Astrocyte of the spinal cord (primary cell): ENCODE data around the gene SNU13.
"Not testable (repeated sequence)": the region's sequence is repeated elsewhere in the genome, so short reads cannot be mapped to it uniquely, and the experiment has no call there.

ENCODE experiments used
- DNase-seq: peaks from one replicate; pipeline ENCODE4 v3.0.0; 2011; ENCODE audit warnings: low read depth, low spot score
- H3K4me3 ChIP-seq: 2 replicates; pipeline ENCODE4 v1.5.1; 2011; ENCODE audit warnings: low read depth, mild to moderate bottlenecking, low read length, moderate library complexity
- in situ Hi-C: cut with HindIII; loops from 2 replicates; pipeline ENCODE4 v1.10.0; 2017; ENCODE audit warnings: low sequenced_read_pairs
- TF ChIP-seq, protein P1 (sequence below): IDR thresholded peaks from 2 replicates; pipeline ENCODE4 v1.5.1; 2012; ENCODE audit warnings: low read depth, mild to moderate bottlenecking, low read length, inconsistent platforms

Gene SNU13

DNA sequence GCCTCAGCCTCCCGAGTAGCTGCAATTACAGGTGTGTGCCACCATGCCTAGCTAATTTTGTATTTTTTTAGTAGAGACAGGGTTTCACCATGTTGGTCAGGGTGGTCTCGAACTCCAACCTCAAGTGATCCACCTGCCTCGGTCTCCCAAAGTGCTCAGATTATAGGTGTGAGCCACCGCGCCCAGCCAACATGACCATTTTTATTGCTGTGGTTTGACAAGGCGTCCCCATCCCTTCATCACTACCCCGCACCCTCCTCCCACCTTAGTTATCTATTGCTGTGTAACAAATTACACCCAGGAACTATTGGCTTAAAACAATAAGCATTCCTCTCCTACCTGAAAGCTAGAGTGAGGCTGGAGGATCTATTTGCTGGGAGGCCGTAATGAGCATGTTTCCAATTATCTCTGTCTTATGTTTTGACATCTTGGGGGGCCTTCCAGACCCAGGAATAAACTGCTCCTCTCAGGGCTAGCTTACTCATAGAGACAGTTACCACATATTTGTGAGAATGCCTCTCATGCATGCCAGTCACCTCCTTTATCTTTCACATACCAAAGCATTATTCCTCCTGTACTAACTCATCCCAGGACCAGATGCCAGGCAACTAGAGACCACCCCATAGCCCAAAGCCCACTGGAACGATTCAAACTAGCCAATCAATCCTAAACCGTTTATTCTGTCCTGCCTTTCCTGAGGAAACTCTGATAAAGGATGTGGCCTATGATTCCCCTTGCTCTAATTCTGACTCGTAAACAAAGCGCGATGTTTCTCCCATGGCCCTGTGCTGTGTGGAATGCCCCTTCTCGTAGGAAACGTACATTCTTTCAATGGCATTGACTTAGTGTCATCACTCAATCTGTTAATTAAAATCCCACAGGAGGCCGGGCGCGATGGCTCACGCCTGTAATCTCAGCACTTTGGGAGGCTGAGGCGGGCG lies 19.4 kb downstream of the SNU13 start:
- TF ChIP-seq, protein P1, sequence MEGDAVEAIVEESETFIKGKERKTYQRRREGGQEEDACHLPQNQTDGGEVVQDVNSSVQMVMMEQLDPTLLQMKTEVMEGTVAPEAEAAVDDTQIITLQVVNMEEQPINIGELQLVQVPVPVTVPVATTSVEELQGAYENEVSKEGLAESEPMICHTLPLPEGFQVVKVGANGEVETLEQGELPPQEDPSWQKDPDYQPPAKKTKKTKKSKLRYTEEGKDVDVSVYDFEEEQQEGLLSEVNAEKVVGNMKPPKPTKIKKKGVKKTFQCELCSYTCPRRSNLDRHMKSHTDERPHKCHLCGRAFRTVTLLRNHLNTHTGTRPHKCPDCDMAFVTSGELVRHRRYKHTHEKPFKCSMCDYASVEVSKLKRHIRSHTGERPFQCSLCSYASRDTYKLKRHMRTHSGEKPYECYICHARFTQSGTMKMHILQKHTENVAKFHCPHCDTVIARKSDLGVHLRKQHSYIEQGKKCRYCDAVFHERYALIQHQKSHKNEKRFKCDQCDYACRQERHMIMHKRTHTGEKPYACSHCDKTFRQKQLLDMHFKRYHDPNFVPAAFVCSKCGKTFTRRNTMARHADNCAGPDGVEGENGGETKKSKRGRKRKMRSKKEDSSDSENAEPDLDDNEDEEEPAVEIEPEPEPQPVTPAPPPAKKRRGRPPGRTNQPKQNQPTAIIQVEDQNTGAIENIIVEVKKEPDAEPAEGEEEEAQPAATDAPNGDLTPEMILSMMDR: no peak
- no peak overlapping the region for H3K4me3 ChIP-seq
- in situ Hi-C loops: no loop called here
- DNase-seq: peak; percentile 46

DNA sequence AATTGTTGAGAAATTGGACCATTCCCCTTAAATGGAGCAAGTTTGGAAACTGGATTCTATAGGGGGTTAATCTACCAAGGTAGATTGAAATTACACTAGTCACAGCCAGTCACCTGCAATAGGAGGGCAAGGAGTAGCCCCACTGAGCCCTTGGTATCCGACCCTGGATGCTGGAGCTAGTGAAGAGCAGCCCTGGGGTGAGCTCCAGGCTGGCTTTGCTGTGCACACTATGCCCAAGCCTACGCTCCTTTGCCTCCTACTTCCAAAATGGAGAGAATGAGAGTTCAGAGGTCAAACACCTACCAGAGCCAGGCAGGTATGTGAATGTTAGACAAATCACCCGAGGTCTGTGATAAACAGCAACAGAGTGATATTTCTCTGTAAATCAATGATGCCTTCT lies 23.7 kb downstream of the SNU13 start:
- H3K4me3 ChIP-seq: no peak overlapping the region
- in situ Hi-C loops: no loop called here
- no peak for DNase-seq
- TF ChIP-seq, protein P1: no peak

DNA sequence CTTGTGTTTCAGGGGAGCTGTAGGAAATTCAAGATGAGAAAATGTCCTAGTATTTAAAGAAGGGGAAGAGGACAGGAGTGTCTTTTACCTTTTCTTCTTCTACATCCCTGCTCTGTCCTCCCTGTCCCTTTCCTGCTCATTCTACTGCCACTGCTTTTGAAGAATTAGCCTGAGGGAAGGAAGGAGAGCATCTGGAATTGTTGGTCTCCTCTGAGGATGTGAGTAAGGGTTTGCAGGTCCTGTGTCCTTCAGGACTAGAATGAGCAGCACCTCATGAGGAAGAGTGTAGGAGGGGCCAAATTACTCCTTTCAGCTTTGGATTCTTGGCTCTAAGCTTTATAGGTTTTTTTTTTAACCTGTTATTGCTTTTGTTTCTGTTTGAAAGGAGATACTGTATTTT lies 24.2 kb downstream of the SNU13 start:
- DNase-seq: no peak
- TF ChIP-seq, protein P1: no peak
- in situ Hi-C loops: no loop called here
- no peak overlapping the region for H3K4me3 ChIP-seq

DNA sequence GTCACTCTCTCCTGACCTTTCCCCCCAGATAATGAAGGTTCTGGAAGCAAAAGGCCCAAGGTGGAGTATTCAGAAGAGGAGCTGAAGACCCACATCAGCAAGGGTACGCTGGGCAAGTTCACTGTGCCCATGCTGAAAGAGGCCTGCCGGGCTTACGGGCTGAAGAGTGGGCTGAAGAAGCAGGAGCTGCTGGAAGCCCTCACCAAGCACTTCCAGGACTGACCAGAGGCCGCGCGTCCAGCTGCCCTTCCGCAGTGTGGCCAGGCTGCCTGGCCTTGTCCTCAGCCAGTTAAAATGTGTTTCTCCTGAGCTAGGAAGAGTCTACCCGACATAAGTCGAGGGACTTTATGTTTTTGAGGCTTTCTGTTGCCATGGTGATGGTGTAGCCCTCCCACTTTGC lies 25.1 kb downstream of the SNU13 start:
- H3K4me3 ChIP-seq, in situ Hi-C loops, DNase-seq: not testable (repeated sequence)

DNA sequence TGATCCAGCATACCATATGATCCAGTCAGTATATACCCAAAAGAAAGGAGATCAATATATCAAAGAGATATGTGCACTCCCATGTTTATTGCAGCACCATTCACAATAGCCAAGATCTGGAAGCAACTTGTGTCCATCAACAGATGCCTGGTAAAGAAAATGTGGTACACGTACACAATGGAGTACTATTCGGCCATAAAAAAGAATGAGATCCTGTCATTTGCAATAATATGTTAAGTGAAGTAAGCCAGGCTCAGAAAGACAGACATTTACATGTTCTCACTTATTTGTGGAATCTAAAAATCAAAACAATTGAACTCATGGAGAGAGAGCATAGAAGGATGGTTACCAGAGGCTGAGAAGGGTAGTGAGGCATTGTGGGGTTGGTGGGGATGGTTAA lies 27.0 kb downstream of the SNU13 start:
- in situ Hi-C loops: no loop called here
- H3K4me3 ChIP-seq: no peak overlapping the region
- DNase-seq: no peak
- TF ChIP-seq, protein P1: no peak

DNA sequence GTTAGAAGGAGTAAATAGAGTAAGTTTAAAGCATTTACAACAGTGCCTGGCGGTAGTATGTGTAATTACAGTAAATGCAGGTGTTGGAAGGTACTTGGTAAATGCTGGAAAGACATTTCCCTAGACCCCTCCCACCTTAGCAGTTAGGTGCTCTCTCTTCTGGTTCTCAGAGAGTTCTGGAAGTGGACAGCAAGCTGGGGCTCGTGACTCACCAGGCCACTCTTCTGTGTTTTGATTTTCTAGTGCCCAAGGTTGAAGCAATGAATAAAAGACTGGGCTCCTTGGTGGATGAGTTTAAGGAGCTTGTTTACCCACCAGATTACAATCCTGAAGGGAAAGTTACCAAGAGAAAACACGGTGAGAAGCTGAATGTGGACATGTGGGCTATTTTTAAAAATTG lies 27.6 kb downstream of the SNU13 start:
- in situ Hi-C loops: no loop called here
- H3K4me3 ChIP-seq: no peak overlapping the region
- TF ChIP-seq, protein P1: no peak
- DNase-seq: no peak

DNA sequence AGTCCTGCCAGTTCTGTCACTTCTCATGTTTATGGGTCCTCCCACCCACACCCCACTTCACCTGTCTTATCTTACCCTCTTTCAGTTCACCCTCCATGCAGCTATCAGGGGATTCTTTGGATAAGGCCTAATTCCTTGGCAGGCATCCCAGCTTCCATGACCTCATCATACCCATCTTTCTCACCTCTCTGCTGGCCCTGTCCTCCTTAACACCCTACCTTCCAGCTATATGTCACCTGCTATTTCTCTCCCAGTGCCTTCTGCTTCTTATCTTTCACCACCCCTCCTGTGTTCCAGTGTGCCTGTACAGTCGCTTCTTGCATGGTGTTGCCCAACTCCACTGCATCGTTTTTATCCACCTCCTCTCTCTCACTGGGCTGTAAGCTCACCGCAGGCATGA lies 28.3 kb downstream of the SNU13 start:
- TF ChIP-seq, protein P1: no peak
- H3K4me3 ChIP-seq: no peak overlapping the region
- in situ Hi-C loops: no loop called here
- no peak for DNase-seq
